HL-60 (cell line): Measurements from ENCODE around the gene MAP3K19.

Source experiments
- DNase-seq, 2 experiments: peaks; one replicate each; pipeline ENCODE4 v3.0.0-alpha.2; 2010 to 2020; ENCODE audit warnings: low read depth in 1 of 2, low spot score in 1 of 2
- H3K27ac ChIP-seq: fragments of 250-450 bp; sonication (Bioruptor Pico); replicated peaks from 2 replicates; pipeline ENCODE4 v1.5.1; 2020; ENCODE audit warnings: mild to moderate bottlenecking, moderate library complexity
- H3K27me3 ChIP-seq: fragments of 250-450 bp; sonication (Bioruptor Pico); 2 replicates; pipeline ENCODE4 v1.5.1; 2021; ENCODE audit warnings: mild to moderate bottlenecking, moderate library complexity; ENCODE audit not compliant: insufficient read depth, poor library complexity, severe bottlenecking
- H3K4me3 ChIP-seq: replicated peaks from 2 replicates; pipeline ENCODE4 v1.5.1; 2011; ENCODE audit warnings: mild to moderate bottlenecking, control low read depth, low read length; ENCODE audit not compliant: insufficient read depth
- CTCF ChIP-seq: IDR thresholded peaks from one replicate; pipeline ENCODE4 v1.5.1; 2011; ENCODE audit warnings: low read length, control low read depth, inconsistent platforms; ENCODE audit not compliant: insufficient read depth
- GABPA ChIP-seq: IDR thresholded peaks from 2 replicates; pipeline ENCODE4 v1.6.1; 2012; ENCODE audit warnings: low read depth
- POLR2AphosphoS5 ChIP-seq: IDR thresholded peaks from 2 replicates; pipeline ENCODE4 v1.6.1; 2012; ENCODE audit warnings: low read depth
- SPI1 ChIP-seq: IDR thresholded peaks from 2 replicates; pipeline ENCODE4 v1.6.1; 2012; ENCODE audit warnings: low read depth, mild to moderate bottlenecking, borderline replicate concordance
- TF ChIP-seq, protein P1 (sequence below): IDR thresholded peaks from 2 replicates; pipeline ENCODE4 v1.6.1; 2012; ENCODE audit warnings: low read depth; ENCODE audit not compliant: insufficient replicate concordance

MAP3K19 gene

DNA sequence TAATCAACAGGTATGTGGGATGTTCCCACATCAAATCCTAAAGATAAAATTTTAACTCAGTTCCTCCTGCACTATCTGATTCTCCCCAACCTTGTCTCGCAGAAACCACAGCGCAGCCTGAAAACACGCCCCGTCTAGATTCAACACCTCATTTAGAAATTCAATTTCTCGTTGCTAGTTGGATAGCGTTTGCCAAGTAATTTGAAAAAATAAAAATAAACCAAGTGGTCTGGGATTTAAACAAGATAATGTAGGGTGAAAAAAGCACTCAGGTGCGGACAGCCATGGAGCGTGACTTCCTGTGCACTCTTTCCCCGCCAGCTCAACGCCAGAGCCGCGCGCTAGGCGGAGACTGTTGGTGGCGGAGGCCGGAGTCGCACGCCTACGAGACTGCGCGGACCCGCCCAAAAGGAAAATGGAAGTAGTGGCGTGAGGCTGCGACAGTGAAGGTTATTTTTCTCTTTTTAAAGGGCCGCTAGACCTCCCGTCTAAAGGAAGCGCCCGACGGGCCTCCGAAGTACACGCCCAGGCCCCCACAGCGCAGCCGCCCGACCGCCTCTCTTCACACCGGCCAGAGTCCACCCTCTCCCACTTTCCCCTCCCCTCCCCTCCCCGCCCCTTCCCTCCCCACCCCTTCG, 129.2 kb downstream of the MAP3K19 start:
- peak in 1 of 2 experiments; percentile 80 for DNase-seq
- peak; percentile 35; the same call in 1 of the 2 replicates for TF ChIP-seq SPI1
- TF ChIP-seq GABPA, result peak; percentile 19; the same call in 1 of the 2 replicates
- peak; percentile 85 for TF ChIP-seq POLR2AphosphoS5
- TF ChIP-seq CTCF, result no peak
- TF ChIP-seq, protein P1, sequence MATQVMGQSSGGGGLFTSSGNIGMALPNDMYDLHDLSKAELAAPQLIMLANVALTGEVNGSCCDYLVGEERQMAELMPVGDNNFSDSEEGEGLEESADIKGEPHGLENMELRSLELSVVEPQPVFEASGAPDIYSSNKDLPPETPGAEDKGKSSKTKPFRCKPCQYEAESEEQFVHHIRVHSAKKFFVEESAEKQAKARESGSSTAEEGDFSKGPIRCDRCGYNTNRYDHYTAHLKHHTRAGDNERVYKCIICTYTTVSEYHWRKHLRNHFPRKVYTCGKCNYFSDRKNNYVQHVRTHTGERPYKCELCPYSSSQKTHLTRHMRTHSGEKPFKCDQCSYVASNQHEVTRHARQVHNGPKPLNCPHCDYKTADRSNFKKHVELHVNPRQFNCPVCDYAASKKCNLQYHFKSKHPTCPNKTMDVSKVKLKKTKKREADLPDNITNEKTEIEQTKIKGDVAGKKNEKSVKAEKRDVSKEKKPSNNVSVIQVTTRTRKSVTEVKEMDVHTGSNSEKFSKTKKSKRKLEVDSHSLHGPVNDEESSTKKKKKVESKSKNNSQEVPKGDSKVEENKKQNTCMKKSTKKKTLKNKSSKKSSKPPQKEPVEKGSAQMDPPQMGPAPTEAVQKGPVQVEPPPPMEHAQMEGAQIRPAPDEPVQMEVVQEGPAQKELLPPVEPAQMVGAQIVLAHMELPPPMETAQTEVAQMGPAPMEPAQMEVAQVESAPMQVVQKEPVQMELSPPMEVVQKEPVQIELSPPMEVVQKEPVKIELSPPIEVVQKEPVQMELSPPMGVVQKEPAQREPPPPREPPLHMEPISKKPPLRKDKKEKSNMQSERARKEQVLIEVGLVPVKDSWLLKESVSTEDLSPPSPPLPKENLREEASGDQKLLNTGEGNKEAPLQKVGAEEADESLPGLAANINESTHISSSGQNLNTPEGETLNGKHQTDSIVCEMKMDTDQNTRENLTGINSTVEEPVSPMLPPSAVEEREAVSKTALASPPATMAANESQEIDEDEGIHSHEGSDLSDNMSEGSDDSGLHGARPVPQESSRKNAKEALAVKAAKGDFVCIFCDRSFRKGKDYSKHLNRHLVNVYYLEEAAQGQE, result peak; percentile 46
- Histone ChIP-seq H3K27ac (peak overlapping the region; percentile 98), H3K27me3 (no peaks in the 10 kb centered on the region), H3K4me3 (peak overlapping the region; percentile 56)

DNA sequence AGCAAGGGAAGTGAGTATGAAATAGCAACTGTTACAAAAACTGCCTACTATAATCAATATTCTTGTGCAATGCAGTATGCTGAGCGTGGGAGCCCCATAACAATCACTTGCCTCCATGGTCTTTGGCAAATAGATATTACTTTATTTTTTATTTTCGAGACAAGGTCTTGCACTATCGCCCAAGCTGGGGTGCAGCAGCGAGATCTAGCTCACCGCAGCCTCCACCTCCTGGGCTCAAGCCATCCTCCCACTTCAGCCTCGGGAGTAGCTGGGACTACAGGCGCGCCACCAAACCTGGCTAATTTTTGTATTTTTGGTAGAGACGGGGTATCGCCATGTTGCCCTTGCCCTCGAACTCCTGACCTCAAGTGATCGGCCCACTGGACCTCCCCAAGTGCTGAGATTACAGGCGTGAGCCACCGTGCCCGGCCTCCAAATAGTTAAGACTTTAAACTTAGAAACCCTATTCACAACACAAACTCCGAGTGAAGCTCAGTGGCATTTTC, 129.8 kb downstream of the MAP3K19 start:
- H3K27ac ChIP-seq, result peak overlapping the region; percentile 98
- H3K27me3 ChIP-seq, result no peaks in the 10 kb centered on the region
- no peak for TF ChIP-seq POLR2AphosphoS5
- peak in 1 of 2 experiments; percentile 17 for DNase-seq
- peak overlapping the region; percentile 56 for H3K4me3 ChIP-seq
